H9 (cell line): ENCODE data around the gene ZSCAN2. TPM values are rescaled to one million over a fixed set of nuclear protein-coding genes. Genes with fewer than 3 reads are reported as not detected.

Experiments
- DNase-seq: peaks from one replicate; pipeline ENCODE4 v3.0.0-alpha.2; 2017
- H2AFZ ChIP-seq: one replicate; pipeline ENCODE4 v1.6.1; 2013; ENCODE audit warnings: mild to moderate bottlenecking, low read length, control low read depth, moderate library complexity
- H2AK5ac ChIP-seq: 2 replicates; pipeline ENCODE4 v1.6.1; 2013; ENCODE audit warnings: low read length, control low read depth, mixed read lengths; ENCODE audit not compliant: insufficient read length
- H2BK120ac ChIP-seq: one replicate; pipeline ENCODE4 v1.6.1; 2013; ENCODE audit warnings: low read depth, mild to moderate bottlenecking, low read length, control low read depth, inconsistent platforms; ENCODE audit not compliant: poor library complexity, severe bottlenecking
- H2BK12ac ChIP-seq: 2 replicates; pipeline ENCODE4 v1.6.1; 2013; ENCODE audit warnings: low read length, control low read depth, mixed read lengths, low read depth; ENCODE audit not compliant: insufficient read length
- H2BK15ac ChIP-seq: 2 replicates; pipeline ENCODE4 v1.6.1; 2013; ENCODE audit warnings: low read depth, low read length, control low read depth
- H2BK20ac ChIP-seq: one replicate; pipeline ENCODE4 v1.6.1; 2013; ENCODE audit warnings: low read depth, mild to moderate bottlenecking, low read length, control low read depth, inconsistent platforms; ENCODE audit not compliant: poor library complexity, severe bottlenecking
- H2BK5ac ChIP-seq: 2 replicates; pipeline ENCODE4 v1.6.1; 2013; ENCODE audit warnings: low read length, control low read depth, mixed read lengths; ENCODE audit not compliant: insufficient read length
- H3K14ac ChIP-seq: 2 replicates; pipeline ENCODE4 v1.6.1; 2013; ENCODE audit warnings: low read length, control low read depth; ENCODE audit not compliant: insufficient read depth
- H3K18ac ChIP-seq: 2 replicates; pipeline ENCODE4 v1.6.1; 2013; ENCODE audit warnings: low read depth, mild to moderate bottlenecking, mixed read lengths, low read length, control low read depth; ENCODE audit not compliant: insufficient read length
- H3K23ac ChIP-seq: 2 replicates; pipeline ENCODE4 v1.6.1; 2013; ENCODE audit warnings: low read length, control low read depth, mixed read lengths, low read depth; ENCODE audit not compliant: insufficient read length
- H3K23me2 ChIP-seq: 2 replicates; pipeline ENCODE4 v1.6.1; 2013; ENCODE audit warnings: low read depth, mild to moderate bottlenecking, mixed read lengths, low read length, control low read depth; ENCODE audit not compliant: insufficient read length, poor library complexity, severe bottlenecking
- H3K27ac ChIP-seq: 2 replicates; pipeline ENCODE4 v1.5.1; 2013; ENCODE audit warnings: low read length, control low read depth, mixed read lengths, low read depth; ENCODE audit not compliant: insufficient read length
- H3K27me3 ChIP-seq: 2 replicates; pipeline ENCODE4 v1.6.1; 2013; ENCODE audit warnings: low read length, control low read depth, inconsistent platforms; ENCODE audit not compliant: insufficient read depth
- H3K4ac ChIP-seq: 2 replicates; pipeline ENCODE4 v1.6.1; 2013; ENCODE audit warnings: low read depth, mild to moderate bottlenecking, control low read depth, inconsistent platforms, low read length, moderate library complexity
- H3K4me1 ChIP-seq: 2 replicates; pipeline ENCODE4 v1.6.1; 2013; ENCODE audit warnings: low read length, control low read depth, inconsistent platforms; ENCODE audit not compliant: insufficient read depth
- H3K4me2 ChIP-seq: 2 replicates; pipeline ENCODE4 v1.6.1; 2013; ENCODE audit warnings: low read length, control low read depth, mixed read lengths; ENCODE audit not compliant: insufficient read length, insufficient read depth
- H3K56ac ChIP-seq: 2 replicates; pipeline ENCODE4 v1.6.1; 2013; ENCODE audit warnings: low read depth, mild to moderate bottlenecking, mixed read lengths, low read length, control low read depth; ENCODE audit not compliant: insufficient read length
- H3K79me1 ChIP-seq: 2 replicates; pipeline ENCODE4 v1.6.1; 2013; ENCODE audit warnings: low read depth, mild to moderate bottlenecking, moderate library complexity, low read length, control low read depth, inconsistent platforms; ENCODE audit not compliant: insufficient read depth, poor library complexity, severe bottlenecking
- H3K79me2 ChIP-seq: 2 replicates; pipeline ENCODE4 v1.6.1; 2013; ENCODE audit warnings: low read length, control low read depth, inconsistent platforms; ENCODE audit not compliant: insufficient read depth
- H3K9ac ChIP-seq: 2 replicates; pipeline ENCODE4 v1.6.1; 2013; ENCODE audit warnings: low read length, control low read depth, mixed read lengths; ENCODE audit not compliant: insufficient read length; ENCODE audit errors: extremely low read depth
- H3K9me3 ChIP-seq: one replicate; pipeline ENCODE4 v1.6.1; 2013; ENCODE audit warnings: low read depth, low read length, inconsistent platforms; ENCODE audit not compliant: control insufficient read depth
- H3T11ph ChIP-seq: one replicate; pipeline ENCODE4 v1.6.1; 2013; ENCODE audit warnings: mild to moderate bottlenecking, low read length, control low read depth, inconsistent platforms
- H4K20me1 ChIP-seq: one replicate; pipeline ENCODE4 v1.6.1; 2013; ENCODE audit not compliant: control insufficient read depth, insufficient read length, insufficient read depth
- H4K5ac ChIP-seq: 2 replicates; pipeline ENCODE4 v1.6.1; 2013; ENCODE audit warnings: low read depth, mild to moderate bottlenecking, mixed read lengths, low read length, control low read depth; ENCODE audit not compliant: insufficient read length
- H4K8ac ChIP-seq: replicated peaks from 2 replicates; pipeline ENCODE4 v1.6.1; 2013; ENCODE audit warnings: low read length, control low read depth, mixed read lengths, low read depth; ENCODE audit not compliant: insufficient read length
- H4K91ac ChIP-seq: 2 replicates; pipeline ENCODE4 v1.6.1; 2013; ENCODE audit warnings: low read depth, mild to moderate bottlenecking, moderate library complexity, mixed read lengths, low read length, control low read depth; ENCODE audit not compliant: insufficient read length
- H3K27ac Mint-ChIP-seq, 3 experiments: 2 replicates in 2 of 3; 3 replicates in 1 of 3; pipeline ENCODE4 v1.8.0; 2020 to 2021; ENCODE audit warnings: mixed read lengths in 3 of 3, mild to moderate bottlenecking in 1 of 3, moderate library complexity in 1 of 3
- H3K27me3 Mint-ChIP-seq: 2 replicates; pipeline ENCODE4 v1.8.0; 2021; ENCODE audit warnings: low read depth, mild to moderate bottlenecking, moderate library complexity, mixed read lengths
- H3K36me3 Mint-ChIP-seq, 3 experiments: 2 replicates in 2 of 3; 3 replicates in 1 of 3; pipeline ENCODE4 v1.8.0; 2020 to 2021; ENCODE audit warnings: low read depth in 3 of 3, mixed read lengths in 3 of 3; ENCODE audit not compliant: insufficient read depth in 1 of 3
- H3K4me1 Mint-ChIP-seq, 2 experiments: 2 replicates each; pipeline ENCODE4 v1.8.0; 2020; ENCODE audit warnings: mixed read lengths in 2 of 2
- H3K4me3 Mint-ChIP-seq, 2 experiments: 2 replicates in 1 of 2; 3 replicates in 1 of 2; pipeline ENCODE4 v1.8.0; 2020 to 2021; ENCODE audit warnings: mild to moderate bottlenecking in 2 of 2, mixed read lengths in 2 of 2, moderate library complexity in 1 of 2
- H3K9me3 Mint-ChIP-seq, 2 experiments: 2 replicates in 1 of 2; 3 replicates in 1 of 2; pipeline ENCODE4 v1.8.0; 2020; ENCODE audit warnings: mild to moderate bottlenecking in 2 of 2, mixed read lengths in 2 of 2, moderate library complexity in 1 of 2
- CTCF ChIP-seq: fragments of 200-600 bp; sonication (generic); conservative IDR thresholded peaks from 3 replicates; pipeline ENCODE4 v1.8.0; 2021; ENCODE audit warnings: antibody characterized with exemption, mild to moderate bottlenecking
- WGBS: extraction: QIAGEN DNeasy Blood & Tissue Kit; methylation state at CpG from one replicate; pipeline ENCODE4 v1.1.7; 2013; ENCODE audit warnings: missing lambda C conversion rate, low lambda C conversion rate, mixed read lengths; ENCODE audit not compliant: insufficient read length; ENCODE audit errors: extremely low coverage; 5-methylcytosine and 5-hydroxymethylcytosine counted together
- total RNA-seq: library from RNA; stranded (reverse); gene quantifications from 2 replicates; pipeline ENCODE4 v1.2.1, GENCODE V29; 2021

The ZSCAN2 gene
- total RNA-seq, 1 experiment from 2014 or later: 28.4 TPM

DNA sequence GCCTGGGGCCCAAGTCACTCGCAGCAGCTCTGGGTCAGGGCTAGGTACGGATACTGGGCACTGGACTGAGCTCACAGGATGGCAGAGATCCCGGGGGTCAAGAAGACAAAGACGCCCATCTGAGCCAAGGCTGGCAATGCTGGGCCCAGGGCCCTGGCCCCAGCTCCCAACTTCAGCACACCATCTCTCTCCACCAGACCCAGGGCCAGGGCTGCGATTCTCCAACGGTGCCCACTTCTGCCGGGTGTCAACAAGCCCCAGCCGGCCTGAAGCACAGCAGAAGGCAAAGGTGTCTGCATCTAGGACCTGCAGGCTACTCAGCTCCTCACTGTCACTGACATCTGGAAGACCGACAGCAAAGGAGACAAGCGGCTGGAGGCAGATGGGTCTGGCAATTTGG lies 44.7 kb downstream of the ZSCAN2 start:
- Histone ChIP-seq H3K9ac (no peak overlapping the region), H2BK12ac (no peak overlapping the region), H4K5ac (no peak overlapping the region), H2BK20ac (no peak overlapping the region), H4K20me1 (no peaks in the 10 kb centered on the region), H3K27me3 (no peaks in the 10 kb centered on the region), H3K4me1 (no peaks in the 10 kb centered on the region), H3K23me2 (no peaks in the 10 kb centered on the region), H3K79me2 (no peaks in the 10 kb centered on the region), H3K9me3 (no peaks in the 10 kb centered on the region), H3K27ac (no peak overlapping the region), H3K14ac (no peak overlapping the region), H4K91ac (no peak overlapping the region), H3K23ac (no peak overlapping the region), H2BK120ac (no peak overlapping the region), H2BK15ac (no peak overlapping the region; the same call in 1 of the 2 replicates), H2AFZ (no peak overlapping the region), H3K18ac (no peak overlapping the region), H3K4ac (no peak overlapping the region), H2BK5ac (no peak overlapping the region), H3T11ph (no peak overlapping the region), H3K79me1 (no peaks in the 10 kb centered on the region), H3K56ac (no peak overlapping the region), H4K8ac (no peak overlapping the region), H2AK5ac (no peak overlapping the region), H3K4me2 (no peak overlapping the region)
- Mint-ChIP-seq H3K4me1 (no peaks in the 10 kb centered on the region), H3K36me3 (peaks cover 36 to 85% (median 62%) of the 10 kb centered on the region in 3 experiments), H3K27me3 (no peaks in the 10 kb centered on the region), H3K9me3 (no peaks in the 10 kb centered on the region), H3K27ac (no peak overlapping the region), H3K4me3 (no peak overlapping the region)
- no peak for TF ChIP-seq CTCF
- no peak for DNase-seq
- no CpG with 5 or more reads among the region's 10 CpGs for WGBS
